Keratinocyte (primary cell): ENCODE results near the gene HDAC9.

Source experiments
- EZH2 ChIP-seq: IDR thresholded peaks from one replicate; pipeline ENCODE4 v1.6.1; 2012; ENCODE audit warnings: inconsistent platforms, mild to moderate bottlenecking, low read length, moderate library complexity
- TF ChIP-seq, protein P1 (sequence below), 3 experiments: IDR thresholded peaks in 1 of 3; conservative IDR thresholded peaks in 1 of 3; optimal IDR thresholded peaks in 1 of 3; 2 replicates in 2 of 3; 3 replicates in 1 of 3; pipeline versions ENCODE3 to v1.5.1; 2011; ENCODE audit warnings: low read length in 3 of 3, mild to moderate bottlenecking in 3 of 3, moderate library complexity in 2 of 3, control low read depth in 1 of 3, inconsistent platforms in 1 of 3; ENCODE audit not compliant: insufficient read depth in 2 of 3; ENCODE audit errors: extremely low read depth in 1 of 3

DNA sequence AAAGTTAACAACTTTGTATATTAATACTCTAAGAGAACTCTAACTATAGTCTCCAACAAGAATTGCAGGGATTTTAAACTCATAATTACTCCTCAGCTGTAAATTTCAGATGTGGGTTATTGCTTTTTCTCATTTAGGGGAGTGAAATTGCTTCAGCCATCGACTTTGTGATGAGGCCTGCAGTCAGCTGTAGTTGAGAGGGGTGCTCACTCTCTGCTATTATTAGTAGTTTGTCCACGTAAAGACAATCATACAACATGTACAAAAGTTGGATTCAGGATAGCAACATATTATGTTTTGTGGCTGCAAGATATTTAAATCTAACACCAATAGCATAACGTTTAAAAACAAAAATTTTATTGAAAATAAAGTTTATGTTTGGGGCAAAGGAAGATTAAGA is 28.7 kb downstream of the HDAC9 start:
- TF ChIP-seq, protein P1, sequence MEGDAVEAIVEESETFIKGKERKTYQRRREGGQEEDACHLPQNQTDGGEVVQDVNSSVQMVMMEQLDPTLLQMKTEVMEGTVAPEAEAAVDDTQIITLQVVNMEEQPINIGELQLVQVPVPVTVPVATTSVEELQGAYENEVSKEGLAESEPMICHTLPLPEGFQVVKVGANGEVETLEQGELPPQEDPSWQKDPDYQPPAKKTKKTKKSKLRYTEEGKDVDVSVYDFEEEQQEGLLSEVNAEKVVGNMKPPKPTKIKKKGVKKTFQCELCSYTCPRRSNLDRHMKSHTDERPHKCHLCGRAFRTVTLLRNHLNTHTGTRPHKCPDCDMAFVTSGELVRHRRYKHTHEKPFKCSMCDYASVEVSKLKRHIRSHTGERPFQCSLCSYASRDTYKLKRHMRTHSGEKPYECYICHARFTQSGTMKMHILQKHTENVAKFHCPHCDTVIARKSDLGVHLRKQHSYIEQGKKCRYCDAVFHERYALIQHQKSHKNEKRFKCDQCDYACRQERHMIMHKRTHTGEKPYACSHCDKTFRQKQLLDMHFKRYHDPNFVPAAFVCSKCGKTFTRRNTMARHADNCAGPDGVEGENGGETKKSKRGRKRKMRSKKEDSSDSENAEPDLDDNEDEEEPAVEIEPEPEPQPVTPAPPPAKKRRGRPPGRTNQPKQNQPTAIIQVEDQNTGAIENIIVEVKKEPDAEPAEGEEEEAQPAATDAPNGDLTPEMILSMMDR (optimal IDR thresholded peaks at IDR 0.05 in 1 of 3, IDR thresholded peaks at IDR 0.05 in 1 of 3, conservative IDR thresholded peaks at IDR 0.05 in 1 of 3; ENCODE audit: extremely low read depth in 1 of 3, insufficient read depth in 2 of 3, low read length in 3 of 3): no peak
- TF ChIP-seq EZH2: no peak
